GM10266 (cell line): ENCODE data around the gene FHIT.
"Not testable (repeated sequence)": the region's sequence is repeated elsewhere in the genome, so short reads cannot be mapped to it uniquely, and the experiment has no call there.

Experiments used
- DNase-seq: peaks from one replicate; pipeline ENCODE4 v3.0.0; 2012; ENCODE audit errors: extremely low spot score
- CTCF ChIP-seq: IDR thresholded peaks from 2 replicates; pipeline ENCODE4 v1.5.1; 2012; ENCODE audit warnings: mild to moderate bottlenecking, low read depth; ENCODE audit not compliant: control insufficient read depth, insufficient read depth; ENCODE audit errors: missing control alignments

Gene FHIT

GRCh38 chr3:60697132-60697531, 554.1 kb downstream of the FHIT start:
- TF ChIP-seq CTCF, result no peak

GRCh38 chr3:60696428-60697125, 554.7 kb downstream of the FHIT start:
- no peak for TF ChIP-seq CTCF
- no peak for DNase-seq

More at GRCh38 chr3:60697132-60697531, 554.1 kb downstream of the FHIT start:
- DNase-seq, result no peak

GRCh38 chr3:60675424-60675823, 575.8 kb downstream of the FHIT start:
- DNase-seq, result no peak
- TF ChIP-seq CTCF, result no peak

- TF ChIP-seq CTCF, result no peak
- DNase-seq, result no peak
These were observed 576.4 kb downstream of the FHIT start for GRCh38 chr3:60674870-60675269.

- TF ChIP-seq CTCF, result no peak
- no peak for DNase-seq
These were observed 578.1 kb downstream of the FHIT start for GRCh38 chr3:60673123-60673522.

- not testable (repeated sequence) for DNase-seq
These were observed 578.9 kb downstream of the FHIT start for GRCh38 chr3:60672337-60672736.

GRCh38 chr3:60669636-60670035, 581.6 kb downstream of the FHIT start:
- no peak for TF ChIP-seq CTCF
- DNase-seq, result no peak

GRCh38 chr3:60660026-60660425, 591.2 kb downstream of the FHIT start:
- DNase-seq, result no peak
- no peak for TF ChIP-seq CTCF
